ENCODE measurements around the gene ALDH2.
A peak's percentile ranks its signal among the peaks of the same experiment; 100 is the strongest.
"Not testable (repeated sequence)": the region's sequence is repeated elsewhere in the genome, so short reads cannot be mapped to it uniquely, and the experiment has no call there.

ALDH2 gene

GRCh38 chr12:111766608-111767361, at the start of gene ALDH2:
Gene ALDH2, plus strand, starts transcription at chr12:111766933. Its CDS starts 50 bp downstream, at chr12:111766983.
- peak in 2 of 3 donors; percentile 4 to 25 for DNase-seq (ENCODE audit: low read depth in 2 of 3, low spot score in 1 of 3)

- not testable (repeated sequence) for DNase-seq (ENCODE audit: low read depth in 2 of 3, low spot score in 1 of 3)
Observed at GRCh38 chr12:111719316-111719715, 47.4 kb upstream of the ALDH2 start.

GRCh38 chr12:111720457-111720856, 46.3 kb upstream of the ALDH2 start:
- DNase-seq (ENCODE audit: low read depth in 2 of 3, low spot score in 1 of 3), result no peak

- DNase-seq (ENCODE audit: low read depth in 2 of 3, low spot score in 1 of 3), result not testable (repeated sequence)
Observed at GRCh38 chr12:111723646-111724360, 42.9 kb upstream of the ALDH2 start.

- DNase-seq (ENCODE audit: low read depth in 2 of 3, low spot score in 1 of 3), result no peak
Observed at GRCh38 chr12:111728795-111729194, 37.9 kb upstream of the ALDH2 start.

GRCh38 chr12:111730420-111730819, 36.3 kb upstream of the ALDH2 start:
- no peak for DNase-seq (ENCODE audit: low read depth in 2 of 3, low spot score in 1 of 3)

GRCh38 chr12:111732786-111733185, 33.9 kb upstream of the ALDH2 start:
- DNase-seq (ENCODE audit: low read depth in 2 of 3, low spot score in 1 of 3), result no peak

GRCh38 chr12:111733340-111733915, 33.3 kb upstream of the ALDH2 start:
- no peak for DNase-seq (ENCODE audit: low read depth in 2 of 3, low spot score in 1 of 3)

GRCh38 chr12:111739524-111739923, 27.2 kb upstream of the ALDH2 start:
- DNase-seq (ENCODE audit: low read depth in 2 of 3, low spot score in 1 of 3), result not testable (repeated sequence)

- DNase-seq (ENCODE audit: low read depth in 2 of 3, low spot score in 1 of 3), result no peak
Observed at GRCh38 chr12:111741235-111741812, 25.4 kb upstream of the ALDH2 start.

GRCh38 chr12:111745211-111745610, 21.5 kb upstream of the ALDH2 start:
- DNase-seq (ENCODE audit: low read depth in 2 of 3, low spot score in 1 of 3), result no peak

GRCh38 chr12:111747333-111747732, 19.4 kb upstream of the ALDH2 start:
- no peak for DNase-seq (ENCODE audit: low read depth in 2 of 3, low spot score in 1 of 3)

- DNase-seq (ENCODE audit: low read depth in 2 of 3, low spot score in 1 of 3), result no peak
Observed at GRCh38 chr12:111748151-111748672, 18.5 kb upstream of the ALDH2 start.

- no peak for DNase-seq (ENCODE audit: low read depth in 2 of 3, low spot score in 1 of 3)
Observed at GRCh38 chr12:111748867-111749266, 17.9 kb upstream of the ALDH2 start.

GRCh38 chr12:111749391-111749790, 17.3 kb upstream of the ALDH2 start:
- no peak for DNase-seq (ENCODE audit: low read depth in 2 of 3, low spot score in 1 of 3)

- no peak for DNase-seq (ENCODE audit: low read depth in 2 of 3, low spot score in 1 of 3)
Observed at GRCh38 chr12:111753144-111753881, 13.4 kb upstream of the ALDH2 start.

- DNase-seq (ENCODE audit: low read depth in 2 of 3, low spot score in 1 of 3), result no peak
Observed at GRCh38 chr12:111754671-111755070, 12.1 kb upstream of the ALDH2 start.

- DNase-seq (ENCODE audit: low read depth in 2 of 3, low spot score in 1 of 3), result no peak
Observed at GRCh38 chr12:111756196-111756595, 10.5 kb upstream of the ALDH2 start.

- no peak for DNase-seq (ENCODE audit: low read depth in 2 of 3, low spot score in 1 of 3)
Observed at GRCh38 chr12:111756681-111757080, 10.1 kb upstream of the ALDH2 start.

GRCh38 chr12:111757361-111758119, 9.2 kb upstream of the ALDH2 start:
- no peak for DNase-seq (ENCODE audit: low read depth in 2 of 3, low spot score in 1 of 3)
